ENCODE measurements around the gene ADCY5.

ADCY5 gene

GRCh38 chr3:123429362-123430125 lies 19.3 kb downstream of the ADCY5 start:
- no peak for DNase-seq (ENCODE audit: low spot score)

- no peak for DNase-seq (ENCODE audit: low spot score)
These were observed 23.7 kb downstream of the ADCY5 start for GRCh38 chr3:123424999-123425712.

- no peak for DNase-seq (ENCODE audit: low spot score)
These were observed 24.4 kb downstream of the ADCY5 start for GRCh38 chr3:123424321-123424998.

- no peak for DNase-seq (ENCODE audit: low spot score)
These were observed 25.1 kb downstream of the ADCY5 start for GRCh38 chr3:123423806-123424205.

- no peak for DNase-seq (ENCODE audit: low spot score)
These were observed 25.9 kb downstream of the ADCY5 start for GRCh38 chr3:123423031-123423430.

GRCh38 chr3:123422457-123422856 lies 26.4 kb downstream of the ADCY5 start:
- DNase-seq (ENCODE audit: low spot score): no peak

GRCh38 chr3:123421353-123422174 lies 27.3 kb downstream of the ADCY5 start:
- DNase-seq (ENCODE audit: low spot score): no peak

- DNase-seq (ENCODE audit: low spot score): no peak
These were observed 28.4 kb downstream of the ADCY5 start for GRCh38 chr3:123420416-123420968.

- DNase-seq (ENCODE audit: low spot score): no peak
These were observed 29.0 kb downstream of the ADCY5 start for GRCh38 chr3:123419850-123420297.

- no peak for DNase-seq (ENCODE audit: low spot score)
These were observed 29.6 kb downstream of the ADCY5 start for GRCh38 chr3:123419181-123419849.

- DNase-seq (ENCODE audit: low spot score): no peak
These were observed 32.2 kb downstream of the ADCY5 start for GRCh38 chr3:123416647-123417046.

- no peak for DNase-seq (ENCODE audit: low spot score)
These were observed 32.7 kb downstream of the ADCY5 start for GRCh38 chr3:123416173-123416572.

- DNase-seq (ENCODE audit: low spot score): no peak
These were observed 33.7 kb downstream of the ADCY5 start for GRCh38 chr3:123414973-123415775.

GRCh38 chr3:123412811-123413604 lies 35.9 kb downstream of the ADCY5 start:
- DNase-seq (ENCODE audit: low spot score): no peak

GRCh38 chr3:123412076-123412475 lies 36.8 kb downstream of the ADCY5 start:
- DNase-seq (ENCODE audit: low spot score): no peak

GRCh38 chr3:123411340-123412040 lies 37.4 kb downstream of the ADCY5 start:
- no peak for DNase-seq (ENCODE audit: low spot score)

GRCh38 chr3:123410149-123410515 lies 38.8 kb downstream of the ADCY5 start:
- DNase-seq (ENCODE audit: low spot score): no peak

- no peak for DNase-seq (ENCODE audit: low spot score)
These were observed 39.3 kb downstream of the ADCY5 start for GRCh38 chr3:123409443-123410148.
